IPS-NIHi11 (cell line): ENCODE data around the gene FAM234A.
"Not testable (repeated sequence)": the region's sequence is repeated elsewhere in the genome, so short reads cannot be mapped to it uniquely, and the experiment has no call there.

Source experiments
- DNase-seq: peaks from one replicate; pipeline ENCODE4 v3.0.0; 2012; ENCODE audit warnings: mixed read lengths, low spot score

The FAM234A gene, protein sequence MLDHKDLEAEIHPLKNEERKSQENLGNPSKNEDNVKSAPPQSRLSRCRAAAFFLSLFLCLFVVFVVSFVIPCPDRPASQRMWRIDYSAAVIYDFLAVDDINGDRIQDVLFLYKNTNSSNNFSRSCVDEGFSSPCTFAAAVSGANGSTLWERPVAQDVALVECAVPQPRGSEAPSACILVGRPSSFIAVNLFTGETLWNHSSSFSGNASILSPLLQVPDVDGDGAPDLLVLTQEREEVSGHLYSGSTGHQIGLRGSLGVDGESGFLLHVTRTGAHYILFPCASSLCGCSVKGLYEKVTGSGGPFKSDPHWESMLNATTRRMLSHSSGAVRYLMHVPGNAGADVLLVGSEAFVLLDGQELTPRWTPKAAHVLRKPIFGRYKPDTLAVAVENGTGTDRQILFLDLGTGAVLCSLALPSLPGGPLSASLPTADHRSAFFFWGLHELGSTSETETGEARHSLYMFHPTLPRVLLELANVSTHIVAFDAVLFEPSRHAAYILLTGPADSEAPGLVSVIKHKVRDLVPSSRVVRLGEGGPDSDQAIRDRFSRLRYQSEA

DNA sequence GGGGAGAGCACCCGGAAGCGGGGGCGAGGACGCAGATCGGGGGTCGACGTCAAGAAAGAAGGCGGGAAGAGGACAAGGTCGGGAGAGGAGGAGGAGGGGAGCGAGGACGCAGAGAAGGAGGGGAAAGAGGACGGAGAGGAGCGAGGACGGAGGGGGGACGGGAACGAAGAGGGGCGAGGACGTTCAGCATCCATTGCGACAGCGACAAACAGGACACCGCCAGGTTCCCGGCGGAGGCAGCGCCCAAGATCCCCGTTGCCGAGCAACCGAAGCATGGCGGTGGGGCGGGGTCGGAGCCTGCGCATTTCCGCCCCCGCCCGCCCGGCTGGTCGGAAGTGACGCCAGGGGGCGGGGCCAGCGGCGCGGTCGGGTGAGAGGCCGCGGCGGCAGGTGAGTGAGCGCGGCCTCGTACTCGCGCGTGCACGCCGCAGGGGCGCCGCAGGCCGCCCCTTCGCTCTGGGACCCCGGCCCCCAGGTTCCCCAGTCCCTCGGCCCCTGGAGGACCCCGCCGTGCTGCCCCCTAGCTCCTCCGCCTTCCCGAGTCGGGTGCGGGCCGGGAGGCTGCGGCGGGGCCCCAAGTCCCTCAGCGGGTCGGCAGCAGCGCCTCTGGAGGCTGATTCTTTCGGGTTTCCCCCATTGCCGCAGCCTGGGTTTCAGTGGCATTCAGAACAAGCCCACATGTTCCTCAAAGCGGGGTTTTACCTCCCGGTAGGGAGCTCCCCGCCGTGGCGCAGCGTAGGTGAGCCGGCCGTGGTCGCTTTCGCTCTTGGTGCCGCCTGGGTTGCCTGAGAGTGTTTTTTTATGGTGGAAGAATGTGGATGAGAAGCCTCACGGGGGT, at the start of gene FAM234A:
Gene FAM234A, plus strand, starts transcription at position 354 of the 838 bp plus-strand sequence. CDS start 19,593 bp downstream, outside the sequence.
- DNase-seq: peak; percentile 96

DNA sequence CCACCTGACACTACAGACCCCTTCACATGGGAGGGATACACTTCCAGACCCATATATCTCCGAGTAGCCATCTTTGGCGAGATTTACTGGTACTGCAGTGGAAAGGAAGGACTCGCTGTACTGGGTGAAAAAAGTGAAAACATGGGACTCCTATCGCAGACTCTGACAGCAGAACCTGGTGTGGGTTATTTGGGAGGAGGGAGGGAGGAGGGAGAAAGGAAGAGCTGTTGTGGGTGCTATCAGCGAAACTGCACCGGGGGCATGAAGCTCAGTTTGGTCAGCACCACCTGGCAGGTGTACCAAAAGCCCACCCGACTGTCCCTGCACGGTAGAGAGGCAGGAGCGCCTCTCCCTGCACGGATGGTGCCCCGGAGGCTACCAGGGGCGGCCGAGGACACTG, 49.4 kb upstream of the FAM234A start:
- no peak for DNase-seq

- no peak for DNase-seq
These were observed 48.9 kb upstream of the FAM234A start for GRCh38 chr16:185691-186090.

GRCh38 chr16:187330-187729, 47.3 kb upstream of the FAM234A start:
- DNase-seq: no peak

DNA sequence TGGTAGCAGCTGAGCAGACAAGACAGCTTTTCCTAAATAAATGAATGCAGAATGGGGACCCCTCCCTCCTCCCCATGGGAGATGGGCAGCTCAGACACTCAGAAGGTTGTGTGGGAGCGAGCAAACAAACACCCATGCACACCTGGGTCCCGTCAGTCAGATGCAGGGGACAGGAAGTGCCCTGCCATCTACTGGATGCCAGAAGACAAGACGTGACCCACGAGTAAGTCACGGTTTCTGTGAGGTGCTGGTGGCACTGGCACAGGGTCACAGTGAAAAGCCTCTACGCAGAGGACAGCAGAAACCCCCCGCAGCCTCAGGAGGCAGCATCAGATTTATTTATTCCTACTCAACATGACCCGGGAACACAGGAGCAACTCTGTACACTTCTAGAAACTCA, 45.9 kb upstream of the FAM234A start:
- DNase-seq: peak; percentile 39

GRCh38 chr16:189604-190186, 44.9 kb upstream of the FAM234A start:
- DNase-seq: no peak

GRCh38 chr16:191831-192230, 42.8 kb upstream of the FAM234A start:
- DNase-seq: no peak

DNA sequence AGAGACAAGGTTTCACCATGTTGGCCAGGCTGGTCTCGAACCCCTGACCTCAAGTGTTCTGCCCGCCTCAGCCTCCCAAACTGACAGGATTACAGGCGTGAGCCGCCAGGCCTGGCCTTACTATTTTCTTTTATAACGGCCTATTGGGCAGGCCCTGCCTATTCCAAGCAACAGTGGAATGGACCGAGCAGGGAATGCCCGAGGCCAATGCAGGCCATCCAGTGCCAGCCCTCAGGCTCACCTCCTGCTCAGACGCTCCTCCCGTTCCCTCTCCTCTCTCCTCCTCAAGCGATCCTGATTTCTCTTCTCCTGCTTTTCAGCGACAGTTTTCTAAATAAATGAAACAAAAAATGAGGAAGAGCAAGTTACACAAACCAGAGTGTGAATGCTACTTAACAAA, 41.9 kb upstream of the FAM234A start:
- no peak for DNase-seq

- no peak for DNase-seq
These were observed 41.2 kb upstream of the FAM234A start for GRCh38 chr16:193441-193840.

- DNase-seq: no peak
These were observed 40.1 kb upstream of the FAM234A start for GRCh38 chr16:194516-194915.

DNA sequence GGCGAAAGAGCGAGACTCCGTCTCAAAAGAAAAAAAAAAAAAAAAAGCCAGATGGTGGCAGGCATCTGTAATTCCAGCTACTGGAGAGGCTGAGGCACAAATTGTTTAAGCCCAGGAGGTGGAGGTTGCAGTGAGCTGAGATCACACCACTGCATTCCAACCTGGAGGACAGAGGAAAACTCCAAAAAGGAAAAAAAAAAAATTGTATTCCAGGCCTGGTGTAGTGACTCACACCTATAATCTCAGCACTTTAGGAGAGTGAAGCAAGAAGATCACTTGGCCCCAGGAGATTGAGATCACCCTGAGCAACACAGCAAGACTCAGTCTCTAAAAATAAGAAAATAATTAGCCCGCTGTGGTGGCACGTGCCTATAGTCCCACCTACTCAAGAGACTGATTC, 34.2 kb upstream of the FAM234A start:
- no peak for DNase-seq

DNA sequence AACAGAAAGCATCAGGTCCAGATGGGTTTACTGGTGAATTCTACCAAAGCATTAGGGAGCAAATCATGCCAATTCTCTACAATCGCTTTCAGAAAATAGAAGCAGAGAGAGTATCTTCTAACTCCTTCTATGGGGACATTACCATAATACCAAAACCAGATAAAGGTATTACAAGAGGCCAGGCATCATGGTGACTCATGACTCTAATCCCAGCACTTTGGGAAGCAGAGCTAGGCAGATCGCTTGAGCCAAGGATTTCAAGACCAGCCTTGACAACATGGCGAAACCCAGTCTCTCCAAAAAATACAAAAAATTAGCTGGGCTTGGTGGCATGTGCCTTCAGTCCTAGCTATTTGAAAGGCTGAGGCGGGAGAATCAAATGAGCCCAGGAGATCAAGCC, 31.4 kb upstream of the FAM234A start:
- no peak for DNase-seq

DNA sequence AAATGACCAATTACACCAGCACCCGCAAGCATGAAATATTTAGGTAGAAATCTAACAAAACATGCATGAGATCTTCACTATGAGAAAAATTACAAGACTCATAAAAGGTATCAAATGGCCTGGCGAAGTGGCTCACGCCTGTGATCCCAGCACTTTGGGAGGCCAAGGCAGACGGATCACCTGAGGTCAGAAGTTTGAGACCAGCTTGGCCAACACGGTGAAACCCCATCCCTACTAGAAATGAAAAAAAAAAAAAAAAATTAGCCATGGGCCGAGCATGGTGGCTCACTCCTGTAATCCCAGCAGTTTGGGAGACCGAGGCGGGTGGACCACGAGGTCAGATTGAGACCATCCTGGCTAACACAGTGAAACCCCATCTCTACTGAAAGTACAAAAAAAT, 30.6 kb upstream of the FAM234A start:
- DNase-seq: not testable (repeated sequence)

DNA sequence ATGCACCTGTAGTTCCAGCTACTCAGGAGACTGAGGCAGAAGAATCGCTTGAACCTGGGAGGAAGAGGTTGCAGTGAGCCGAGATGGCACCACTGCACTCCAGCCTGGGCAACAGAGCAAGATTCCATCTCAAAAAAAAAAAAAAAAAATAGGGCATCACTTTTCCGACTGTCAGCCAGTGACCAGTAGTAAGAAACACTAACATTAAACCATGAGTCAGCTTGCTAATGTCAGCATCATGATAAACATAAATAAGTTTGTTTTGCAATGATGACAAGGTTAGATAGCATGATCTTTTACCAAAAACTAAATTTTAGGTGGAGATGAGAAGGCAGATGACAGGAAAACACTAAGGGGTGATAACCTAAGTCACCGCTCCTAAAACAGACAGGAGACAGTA, 25.3 kb upstream of the FAM234A start:
- not testable (repeated sequence) for DNase-seq

DNA sequence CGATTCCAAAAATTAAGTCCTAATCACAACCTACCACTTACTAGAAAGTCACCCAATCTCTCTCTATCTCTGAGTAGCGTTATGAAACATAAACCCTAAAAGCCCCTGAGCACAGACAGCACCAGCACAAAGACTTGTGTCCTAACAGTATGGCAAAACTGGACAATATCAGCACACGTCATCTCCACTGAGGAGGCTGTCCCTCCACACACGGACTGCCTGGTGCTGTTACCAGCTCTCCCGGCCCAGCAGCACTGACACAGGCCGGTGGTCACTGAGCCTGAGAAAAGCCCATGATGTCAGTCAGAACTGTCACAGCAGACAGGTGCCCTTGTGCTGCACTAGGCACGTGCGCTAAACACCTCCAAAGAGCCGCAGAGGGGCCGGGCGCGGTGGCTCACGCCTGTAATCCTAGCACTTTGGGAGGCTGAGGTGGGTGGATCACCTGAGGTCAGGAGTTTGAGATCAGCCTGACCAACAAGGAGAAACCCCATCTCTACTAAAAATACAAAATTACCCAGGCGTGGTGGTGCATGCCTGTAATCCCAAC, 22.9 kb upstream of the FAM234A start:
- not testable (repeated sequence) for DNase-seq

- no peak for DNase-seq
These were observed 21.6 kb upstream of the FAM234A start for GRCh38 chr16:212999-213398.

DNA sequence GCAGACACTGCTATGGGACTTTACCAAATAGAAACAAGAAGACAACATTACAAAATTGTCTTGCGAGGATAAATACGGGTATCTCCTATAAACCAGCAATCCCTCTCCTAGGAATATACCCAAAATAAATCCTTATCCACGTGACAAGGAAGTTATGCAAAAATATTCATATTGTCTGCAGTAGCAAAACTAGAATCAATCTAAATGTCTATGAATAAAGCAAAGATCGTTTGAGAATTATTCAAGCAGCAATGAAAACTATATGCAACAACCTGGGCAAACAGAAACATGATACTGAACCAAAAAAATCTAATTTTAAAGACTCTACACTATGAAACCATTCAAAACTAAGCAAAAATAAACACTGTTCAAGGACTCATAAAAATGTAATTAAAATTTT, 14.6 kb upstream of the FAM234A start:
- DNase-seq: no peak

- DNase-seq: no peak
These were observed 6.3 kb upstream of the FAM234A start for GRCh38 chr16:228151-228851.

DNA sequence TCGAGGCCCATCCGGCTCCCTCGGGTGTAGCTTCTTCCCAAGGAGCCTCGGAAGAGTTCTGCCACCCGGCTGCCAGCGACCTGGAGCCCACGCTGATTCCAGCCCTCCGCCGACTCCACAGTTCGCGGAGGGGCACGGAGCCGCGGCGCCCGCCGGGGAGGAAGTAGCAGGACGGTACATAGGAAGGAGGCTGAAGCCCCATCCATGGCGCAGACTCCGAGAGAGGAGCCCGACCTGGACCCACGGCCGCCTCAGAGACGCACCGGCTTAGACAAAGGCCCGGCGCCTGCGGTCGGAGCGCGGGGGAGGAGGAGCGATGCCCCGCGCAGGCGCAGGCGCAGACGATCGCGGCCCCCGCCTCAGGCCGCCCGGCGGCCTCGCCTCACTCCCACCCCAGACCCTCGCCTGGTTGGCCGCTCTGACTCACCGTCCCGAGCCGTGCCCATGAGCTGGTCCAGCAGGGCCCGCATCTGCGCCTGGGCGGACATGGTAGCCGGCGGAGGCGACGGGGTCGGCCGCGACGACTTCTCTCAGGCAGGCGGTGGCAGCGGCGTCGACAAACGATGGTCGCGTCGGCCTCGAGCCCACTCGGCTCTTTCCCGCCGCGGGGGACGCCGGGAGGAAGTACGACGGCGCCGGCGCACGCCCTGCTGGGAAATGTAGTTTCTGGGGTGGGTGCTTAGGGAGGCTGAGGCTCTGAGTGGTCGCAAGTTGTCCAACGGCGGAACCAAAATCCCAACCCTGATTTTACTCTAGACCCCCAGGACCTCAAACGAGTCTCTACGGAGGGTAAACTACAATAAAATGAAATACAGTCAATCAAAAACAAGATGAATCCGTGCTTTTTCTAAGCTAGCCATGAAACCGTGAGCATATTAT, 5.5 kb upstream of the FAM234A start, which contains the start of gene LUC7L:
Gene LUC7L, minus strand, starts transcription at position 598 of the 879 bp plus-strand sequence. Its CDS starts 110 bp downstream, at position 488.
- DNase-seq: peak; percentile 95

DNA sequence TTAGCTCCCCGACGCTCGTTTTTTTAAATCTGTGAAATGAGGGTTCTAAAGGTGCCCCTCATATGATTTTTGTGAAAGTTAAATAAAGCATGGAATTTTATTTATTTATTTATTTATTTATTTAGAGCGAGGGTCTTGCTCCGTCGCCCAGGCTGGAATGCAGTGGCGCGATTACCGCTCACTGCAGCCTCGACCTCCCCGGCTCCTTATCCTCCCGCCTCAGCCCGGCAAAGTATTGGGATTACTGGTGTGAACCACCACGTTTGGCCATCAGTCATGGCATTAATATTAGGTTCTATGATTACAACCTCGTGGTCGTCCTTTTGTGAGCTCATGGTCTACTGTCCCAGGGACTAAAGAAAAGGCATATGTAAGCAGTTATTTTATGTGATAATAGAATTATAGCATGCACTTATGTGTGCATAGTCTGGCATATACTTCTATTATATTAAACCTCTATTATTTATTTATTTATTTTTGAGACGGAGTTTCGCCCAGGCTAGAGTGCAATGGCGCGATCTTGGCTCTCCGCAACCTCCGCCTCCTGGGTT, 4.8 kb upstream of the FAM234A start:
- no peak for DNase-seq
